OCI-LY3 (cell line): ENCODE measurements around the gene VPS26A.

ENCODE experiments used
- H2AFZ ChIP-seq: fragments of 200-600, 300-600 bp; shearing (Covaris generic); 2 replicates; pipeline ENCODE4 v1.6.0; 2014; ENCODE audit warnings: antibody characterized with exemption, low read depth, low read length
- H3K27ac ChIP-seq: fragments of 200-600, 300-600 bp; sonication (generic); 2 replicates; pipeline ENCODE4 v1.5.1; 2014; ENCODE audit warnings: mild to moderate bottlenecking, low read length, moderate library complexity, mixed read lengths
- H3K27me3 ChIP-seq: fragments of 200-600, 300-600 bp; sonication (generic); 2 replicates; pipeline ENCODE4 v1.6.1; 2014; ENCODE audit warnings: low read depth, low read length, mixed read lengths
- H3K36me3 ChIP-seq: fragments of 200-600, 300-600 bp; sonication (generic); replicated peaks from 2 replicates; pipeline ENCODE3; 2014; ENCODE audit warnings: low read depth, low read length, mixed read lengths
- H3K4me1 ChIP-seq: fragments of 300-600, 200-600 bp; sonication (generic); 2 replicates; pipeline ENCODE4 v1.6.1; 2014; ENCODE audit warnings: low read length, mixed read lengths
- H3K4me2 ChIP-seq: fragments of 200-600, 300-600 bp; sonication (generic); 2 replicates; pipeline ENCODE4 v1.6.1; 2014; ENCODE audit warnings: low read length, mixed read lengths
- H3K4me3 ChIP-seq: fragments of 300-600, 200-600 bp; sonication (generic); 2 replicates; pipeline ENCODE4 v1.5.1; 2014; ENCODE audit warnings: antibody characterized with exemption, mild to moderate bottlenecking, low read length, moderate library complexity
- H3K79me2 ChIP-seq: fragments of 300-600, 200-600 bp; shearing (Covaris generic); 2 replicates; pipeline ENCODE4 v1.6.1; 2014; ENCODE audit warnings: mild to moderate bottlenecking, low read length, mixed read lengths
- H3K9ac ChIP-seq: fragments of 300-600, 200-600 bp; shearing (Covaris generic); 2 replicates; pipeline ENCODE4 v1.6.0; 2014; ENCODE audit warnings: mild to moderate bottlenecking, low read length, moderate library complexity
- H3K9me3 ChIP-seq: fragments of 200-600, 300-600 bp; shearing (Covaris generic); 2 replicates; pipeline ENCODE4 v1.6.1; 2014; ENCODE audit warnings: low read length, mixed read lengths; ENCODE audit not compliant: insufficient read depth
- H4K20me1 ChIP-seq: fragments of 200-600, 300-600 bp; sonication (generic); 2 replicates; pipeline ENCODE4 v1.6.1; 2016; ENCODE audit warnings: low read length, mixed read lengths; ENCODE audit not compliant: insufficient read depth
- CTCF ChIP-seq: fragments of 200-600, 300-600 bp; sonication (generic); IDR thresholded peaks from 2 replicates; pipeline ENCODE4 v1.5.1; 2014; ENCODE audit warnings: antibody characterized with exemption, low read length, low read depth
- EZH2phosphoT487 ChIP-seq: fragments of 200-600 bp; shearing (Covaris generic); IDR thresholded peaks from 2 replicates; pipeline ENCODE4 v1.6.1; 2018; ENCODE audit warnings: antibody characterized with exemption, mixed run types, low read depth

Gene VPS26A

GRCh38 chr10:69145329-69145728 lies 21.4 kb downstream of the VPS26A start:
- H3K27me3 ChIP-seq: no peaks in the 10 kb centered on the region
- no peak overlapping the region for H3K9ac ChIP-seq
- no peaks in the 10 kb centered on the region for H3K9me3 ChIP-seq
- H3K36me3 ChIP-seq: no peaks in the 10 kb centered on the region
- H3K4me1 ChIP-seq: no peaks in the 10 kb centered on the region
- no peaks in the 10 kb centered on the region for H4K20me1 ChIP-seq
- no peak overlapping the region for H2AFZ ChIP-seq
- H3K27ac ChIP-seq: no peak overlapping the region
- no peaks in the 10 kb centered on the region for H3K79me2 ChIP-seq
- no peak overlapping the region for H3K4me2 ChIP-seq
- TF ChIP-seq CTCF (no peak), EZH2phosphoT487 (no peak)
- no peak overlapping the region for H3K4me3 ChIP-seq

GRCh38 chr10:69145864-69146263 lies 21.9 kb downstream of the VPS26A start:
- H3K4me1 ChIP-seq: no peaks in the 10 kb centered on the region
- no peak overlapping the region for H3K9ac ChIP-seq
- no peaks in the 10 kb centered on the region for H3K27me3 ChIP-seq
- no peak overlapping the region for H3K4me3 ChIP-seq
- H3K9me3 ChIP-seq: no peaks in the 10 kb centered on the region
- TF ChIP-seq EZH2phosphoT487: no peak
- no peak for TF ChIP-seq CTCF
- no peak overlapping the region for H3K27ac ChIP-seq
- no peaks in the 10 kb centered on the region for H3K36me3 ChIP-seq
- H2AFZ ChIP-seq: no peak overlapping the region
- no peaks in the 10 kb centered on the region for H3K79me2 ChIP-seq
- H4K20me1 ChIP-seq: no peaks in the 10 kb centered on the region
- H3K4me2 ChIP-seq: no peak overlapping the region

- H2AFZ ChIP-seq: no peak overlapping the region
- H3K9me3 ChIP-seq: no peaks in the 10 kb centered on the region
- H3K9ac ChIP-seq: no peak overlapping the region
- H3K27me3 ChIP-seq: no peaks in the 10 kb centered on the region
- no peaks in the 10 kb centered on the region for H3K36me3 ChIP-seq
- no peak overlapping the region for H3K4me3 ChIP-seq
- H3K27ac ChIP-seq: no peak overlapping the region
- TF ChIP-seq EZH2phosphoT487 (no peak), CTCF (no peak)
- H4K20me1 ChIP-seq: no peaks in the 10 kb centered on the region
- no peaks in the 10 kb centered on the region for H3K79me2 ChIP-seq
- no peak overlapping the region for H3K4me2 ChIP-seq
- H3K4me1 ChIP-seq: no peaks in the 10 kb centered on the region
Measured at GRCh38 chr10:69146759-69147158, 22.8 kb downstream of the VPS26A start.

- no peak overlapping the region for H3K4me3 ChIP-seq
- no peaks in the 10 kb centered on the region for H3K9me3 ChIP-seq
- no peaks in the 10 kb centered on the region for H3K36me3 ChIP-seq
- no peak overlapping the region for H3K9ac ChIP-seq
- no peak for TF ChIP-seq EZH2phosphoT487
- no peak for TF ChIP-seq CTCF
- no peak overlapping the region for H2AFZ ChIP-seq
- no peaks in the 10 kb centered on the region for H3K79me2 ChIP-seq
- no peak overlapping the region for H3K27ac ChIP-seq
- no peaks in the 10 kb centered on the region for H4K20me1 ChIP-seq
- H3K4me2 ChIP-seq: no peak overlapping the region
- H3K4me1 ChIP-seq: no peaks in the 10 kb centered on the region
- H3K27me3 ChIP-seq: no peaks in the 10 kb centered on the region
Measured at GRCh38 chr10:69151984-69152383, 28.0 kb downstream of the VPS26A start.
